ENCODE measurements around the gene GLTPD2. TPM values are rescaled to one million over a fixed set of nuclear protein-coding genes. Genes with fewer than 3 reads are reported as not detected.
A peak's percentile ranks its signal among the peaks of the same experiment; 100 is the strongest.

GLTPD2 gene
- total and polyA plus RNA-seq, 2 experiments from 2014 or later = 40.1 to 100.0 TPM

DNA sequence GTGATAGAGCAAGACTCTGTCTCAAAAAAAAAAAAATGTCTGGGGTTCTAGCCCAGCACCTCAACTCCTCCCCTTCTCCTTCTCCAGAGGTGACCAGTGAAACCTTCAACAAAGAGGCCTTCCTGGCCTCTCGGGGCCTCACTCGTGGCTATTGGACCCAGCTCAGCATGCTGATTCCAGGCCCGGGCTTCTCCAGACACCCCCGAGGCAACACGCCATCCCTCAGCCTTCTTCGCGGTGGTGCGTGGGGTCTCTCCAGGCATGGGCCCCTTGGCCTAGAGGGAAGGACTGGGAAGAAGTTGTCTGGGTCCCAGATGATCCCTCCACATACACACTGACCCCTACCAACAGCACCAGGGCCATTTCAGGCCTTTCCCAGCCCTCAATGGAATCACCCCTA lies 45.5 kb upstream of the GLTPD2 start:
- Histone ChIP-seq H3K4me1 (ENCODE audit: insufficient read depth) (peaks cover 14% of the 10 kb centered on the region), H3K4me2 (no peak overlapping the region), H3K79me2 (no peaks in the 10 kb centered on the region), H3K9me2 (replicated peaks; ENCODE audit: insufficient read depth) (no peaks in the 10 kb centered on the region), H3K36me3 (replicated peaks; ENCODE audit: insufficient read depth, low read depth) (no peaks in the 10 kb centered on the region), H3K4me3 (no peak overlapping the region), H3K9me3 (ENCODE audit: low read depth) (no peaks in the 10 kb centered on the region), H3K27me3 (peaks cover 23% of the 10 kb centered on the region), H3K27ac (no peak overlapping the region), H4K20me1 (ENCODE audit: insufficient read depth, poor library complexity, severe bottlenecking) (no peaks in the 10 kb centered on the region), H2AFZ (no peak overlapping the region)
- no peak for TF ChIP-seq EZH2phosphoT487 (IDR thresholded peaks at IDR 0.05; ENCODE audit: low read depth, severe bottlenecking, unreplicated experiment)
- TF ChIP-seq EZH2 (IDR thresholded peaks at IDR 0.05; ENCODE audit: borderline replicate concordance) = no peak
- TF ChIP-seq, protein P1, sequence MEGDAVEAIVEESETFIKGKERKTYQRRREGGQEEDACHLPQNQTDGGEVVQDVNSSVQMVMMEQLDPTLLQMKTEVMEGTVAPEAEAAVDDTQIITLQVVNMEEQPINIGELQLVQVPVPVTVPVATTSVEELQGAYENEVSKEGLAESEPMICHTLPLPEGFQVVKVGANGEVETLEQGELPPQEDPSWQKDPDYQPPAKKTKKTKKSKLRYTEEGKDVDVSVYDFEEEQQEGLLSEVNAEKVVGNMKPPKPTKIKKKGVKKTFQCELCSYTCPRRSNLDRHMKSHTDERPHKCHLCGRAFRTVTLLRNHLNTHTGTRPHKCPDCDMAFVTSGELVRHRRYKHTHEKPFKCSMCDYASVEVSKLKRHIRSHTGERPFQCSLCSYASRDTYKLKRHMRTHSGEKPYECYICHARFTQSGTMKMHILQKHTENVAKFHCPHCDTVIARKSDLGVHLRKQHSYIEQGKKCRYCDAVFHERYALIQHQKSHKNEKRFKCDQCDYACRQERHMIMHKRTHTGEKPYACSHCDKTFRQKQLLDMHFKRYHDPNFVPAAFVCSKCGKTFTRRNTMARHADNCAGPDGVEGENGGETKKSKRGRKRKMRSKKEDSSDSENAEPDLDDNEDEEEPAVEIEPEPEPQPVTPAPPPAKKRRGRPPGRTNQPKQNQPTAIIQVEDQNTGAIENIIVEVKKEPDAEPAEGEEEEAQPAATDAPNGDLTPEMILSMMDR (IDR thresholded peaks at IDR 0.05; ENCODE audit: poor library complexity) = no peak
- DNase-seq (ENCODE audit: low spot score) = no peak
- WGBS (ENCODE audit: low lambda C conversion rate, missing lambda C conversion rate) = 94% methylated on average over 8 of the region's 8 CpGs

DNA sequence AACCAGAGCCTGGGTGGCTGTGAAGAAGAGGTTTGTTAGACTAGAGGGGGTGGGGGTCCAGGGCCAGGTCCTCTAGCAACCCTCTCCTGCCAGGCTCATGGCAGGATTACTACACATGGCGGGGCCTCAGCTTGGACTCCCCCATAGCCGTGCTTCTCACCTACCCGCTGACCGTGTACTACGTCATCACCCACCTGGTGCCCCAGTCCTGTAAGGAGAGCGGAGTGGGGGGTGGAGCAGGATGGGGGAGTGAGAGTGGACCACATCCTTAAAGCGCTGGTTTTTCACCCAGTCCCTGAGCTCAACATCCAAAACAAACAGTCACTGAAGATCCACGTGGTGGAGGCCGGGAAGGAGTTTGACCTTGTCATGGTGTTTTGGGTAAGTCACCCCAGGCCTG lies 44.9 kb upstream of the GLTPD2 start:
- TF ChIP-seq EZH2 (IDR thresholded peaks at IDR 0.05; ENCODE audit: borderline replicate concordance) (no peak), EZH2phosphoT487 (IDR thresholded peaks at IDR 0.05; ENCODE audit: low read depth, severe bottlenecking, unreplicated experiment) (no peak)
- TF ChIP-seq, protein P1 (IDR thresholded peaks at IDR 0.05; ENCODE audit: poor library complexity) = no peak
- H3K9me2 ChIP-seq (replicated peaks; ENCODE audit: insufficient read depth) = no peaks in the 10 kb centered on the region
- H3K4me1 ChIP-seq (ENCODE audit: insufficient read depth) = peaks cover 12% of the 10 kb centered on the region
- H3K36me3 ChIP-seq (replicated peaks; ENCODE audit: insufficient read depth, low read depth) = no peaks in the 10 kb centered on the region
- H2AFZ ChIP-seq = no peak overlapping the region
- 91% methylated on average over 9 of the region's 9 CpGs for WGBS (ENCODE audit: low lambda C conversion rate, missing lambda C conversion rate)
- H3K79me2 ChIP-seq = no peaks in the 10 kb centered on the region
- no peaks in the 10 kb centered on the region for H4K20me1 ChIP-seq (ENCODE audit: insufficient read depth, poor library complexity, severe bottlenecking)
- no peak overlapping the region for H3K4me3 ChIP-seq
- no peak overlapping the region for H3K27ac ChIP-seq
- no peak overlapping the region for H3K4me2 ChIP-seq
- DNase-seq (ENCODE audit: low spot score) = no peak
- peaks cover 28% of the 10 kb centered on the region for H3K27me3 ChIP-seq
- no peaks in the 10 kb centered on the region for H3K9me3 ChIP-seq (ENCODE audit: low read depth)

DNA sequence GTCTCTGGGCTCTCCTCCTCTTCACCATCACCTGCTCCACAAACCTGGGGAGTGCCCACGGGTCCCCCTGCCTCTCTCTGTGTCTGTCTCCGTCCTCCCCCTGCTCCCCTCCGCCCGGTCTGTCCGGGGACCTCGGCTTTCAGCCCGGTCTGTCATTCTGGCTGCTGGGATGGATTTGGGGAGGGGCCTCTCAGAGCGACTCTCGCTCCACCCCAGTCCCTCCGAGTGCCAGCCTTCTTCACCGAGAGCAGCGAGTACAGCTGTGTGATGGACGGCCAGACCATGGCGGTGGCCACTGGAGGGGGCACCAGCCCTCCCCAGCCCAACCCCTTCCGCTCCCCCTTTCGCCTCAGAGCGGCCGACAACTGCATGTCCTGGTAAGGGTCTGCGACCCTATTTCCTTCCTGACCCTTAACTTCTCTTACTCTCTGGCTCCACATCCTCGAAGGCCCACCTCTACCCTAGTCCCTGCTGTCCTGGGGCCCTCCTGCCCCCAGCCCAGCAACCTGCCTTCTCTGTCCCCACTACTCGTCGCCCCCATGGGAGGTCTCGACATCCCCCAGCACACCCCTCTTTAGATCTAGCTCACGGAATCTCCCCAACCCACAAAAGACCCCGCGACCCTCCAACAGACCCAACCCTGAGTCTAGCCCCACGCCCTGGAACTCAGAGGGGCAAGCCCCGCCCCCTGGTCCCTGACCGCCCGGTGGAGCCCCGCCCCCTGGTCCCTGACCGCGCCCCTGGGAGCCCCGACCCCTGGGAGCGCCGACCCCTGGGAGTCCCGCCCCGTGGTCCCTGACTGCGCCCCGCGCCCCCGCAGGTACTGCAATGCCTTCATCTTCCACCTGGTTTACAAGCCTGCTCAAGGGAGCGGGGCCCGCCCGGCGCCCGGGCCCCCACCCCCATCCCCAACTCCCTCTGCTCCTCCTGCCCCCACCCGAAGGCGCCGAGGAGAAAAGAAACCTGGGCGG lies 43.5 kb upstream of the GLTPD2 start:
- Histone ChIP-seq H3K27ac (no peak overlapping the region), H3K79me2 (no peaks in the 10 kb centered on the region), H3K27me3 (peaks cover 27% of the 10 kb centered on the region), H3K4me3 (no peak overlapping the region), H3K4me2 (peak overlapping the region; percentile 77), H3K4me1 (ENCODE audit: insufficient read depth) (peaks cover 12% of the 10 kb centered on the region), H4K20me1 (ENCODE audit: insufficient read depth, poor library complexity, severe bottlenecking) (no peaks in the 10 kb centered on the region), H3K9me2 (replicated peaks; ENCODE audit: insufficient read depth) (no peaks in the 10 kb centered on the region), H2AFZ (peak overlapping the region; percentile 49), H3K36me3 (replicated peaks; ENCODE audit: insufficient read depth, low read depth) (no peaks in the 10 kb centered on the region), H3K9me3 (ENCODE audit: low read depth) (no peaks in the 10 kb centered on the region)
- peak; percentile 51 for DNase-seq (ENCODE audit: low spot score)
- TF ChIP-seq, protein P1 (IDR thresholded peaks at IDR 0.05; ENCODE audit: poor library complexity) = no peak
- TF ChIP-seq EZH2 (IDR thresholded peaks at IDR 0.05; ENCODE audit: borderline replicate concordance) (no peak), EZH2phosphoT487 (IDR thresholded peaks at IDR 0.05; ENCODE audit: low read depth, severe bottlenecking, unreplicated experiment) (no peak)
- WGBS (ENCODE audit: low lambda C conversion rate, missing lambda C conversion rate) = 9% methylated on average over 31 of the region's 51 CpGs

Data from hepatocyte (in vitro differentiated cells).